ENCODE results near the gene IL17C. TPM values are rescaled to one million over a fixed set of nuclear protein-coding genes. Genes with fewer than 3 reads are reported as not detected.

IL17C gene
- total RNA-seq, 1 donor from 2014 or later = not detected

DNA sequence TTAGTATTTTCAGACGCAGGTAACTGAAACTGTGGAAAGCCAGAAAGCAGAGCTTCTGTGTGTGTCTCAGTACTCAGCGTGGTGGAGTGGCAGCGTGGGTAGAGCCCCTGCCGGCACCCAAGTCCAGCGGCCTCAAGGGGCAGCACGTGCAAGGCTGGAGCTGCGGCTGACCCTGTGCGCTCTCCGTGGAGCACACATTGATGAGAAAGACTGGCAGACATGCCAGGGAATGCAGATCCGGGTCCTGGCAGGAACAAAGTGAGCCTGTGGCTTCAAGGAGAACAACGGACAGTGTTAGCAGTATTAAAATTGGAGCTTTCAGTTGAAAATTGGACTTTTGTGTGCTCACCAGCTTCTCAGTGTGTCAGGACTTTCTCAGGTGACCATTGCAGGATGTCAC lies 44.9 kb upstream of the IL17C start:
- Histone ChIP-seq H3K27ac (no peak overlapping the region), H3K4me1 (no peaks in the 10 kb centered on the region), H3K4me3 (no peak overlapping the region), H3K27me3 (no peaks in the 10 kb centered on the region), H3K9me3 (no peaks in the 10 kb centered on the region), H3K36me3 (peaks cover 25% of the 10 kb centered on the region)
- intact Hi-C loops (cut with DNase I) = no loop called here
- TF ChIP-seq, protein P1, sequence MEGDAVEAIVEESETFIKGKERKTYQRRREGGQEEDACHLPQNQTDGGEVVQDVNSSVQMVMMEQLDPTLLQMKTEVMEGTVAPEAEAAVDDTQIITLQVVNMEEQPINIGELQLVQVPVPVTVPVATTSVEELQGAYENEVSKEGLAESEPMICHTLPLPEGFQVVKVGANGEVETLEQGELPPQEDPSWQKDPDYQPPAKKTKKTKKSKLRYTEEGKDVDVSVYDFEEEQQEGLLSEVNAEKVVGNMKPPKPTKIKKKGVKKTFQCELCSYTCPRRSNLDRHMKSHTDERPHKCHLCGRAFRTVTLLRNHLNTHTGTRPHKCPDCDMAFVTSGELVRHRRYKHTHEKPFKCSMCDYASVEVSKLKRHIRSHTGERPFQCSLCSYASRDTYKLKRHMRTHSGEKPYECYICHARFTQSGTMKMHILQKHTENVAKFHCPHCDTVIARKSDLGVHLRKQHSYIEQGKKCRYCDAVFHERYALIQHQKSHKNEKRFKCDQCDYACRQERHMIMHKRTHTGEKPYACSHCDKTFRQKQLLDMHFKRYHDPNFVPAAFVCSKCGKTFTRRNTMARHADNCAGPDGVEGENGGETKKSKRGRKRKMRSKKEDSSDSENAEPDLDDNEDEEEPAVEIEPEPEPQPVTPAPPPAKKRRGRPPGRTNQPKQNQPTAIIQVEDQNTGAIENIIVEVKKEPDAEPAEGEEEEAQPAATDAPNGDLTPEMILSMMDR (IDR thresholded peaks at IDR 0.05) = no peak
- DNase-seq (no peak), ATAC-seq (no peak)

DNA sequence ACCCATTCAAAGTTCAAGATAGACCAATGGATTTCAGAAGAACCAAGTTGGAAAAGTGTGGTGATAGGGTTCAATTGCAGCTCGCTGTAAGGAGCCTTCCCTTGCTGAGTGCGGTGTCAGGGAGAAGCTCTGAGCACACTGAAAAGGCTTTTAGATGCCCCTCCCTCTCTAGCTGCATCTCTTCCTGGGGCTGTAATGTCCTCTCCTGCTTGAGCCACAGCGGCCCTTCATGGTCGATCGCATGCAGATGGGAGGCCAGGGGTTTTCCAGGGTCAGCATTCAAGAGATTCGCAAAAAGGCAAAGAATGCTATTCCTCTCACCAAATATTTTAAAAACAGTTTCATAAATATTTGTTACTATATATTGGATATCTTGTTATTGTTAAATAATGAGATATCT lies 44.5 kb upstream of the IL17C start:
- ATAC-seq (no peak), DNase-seq (no peak)
- Histone ChIP-seq H3K27me3 (no peaks in the 10 kb centered on the region), H3K27ac (no peak overlapping the region), H3K36me3 (peaks cover 25% of the 10 kb centered on the region), H3K4me1 (no peaks in the 10 kb centered on the region), H3K9me3 (no peaks in the 10 kb centered on the region), H3K4me3 (no peak overlapping the region)
- TF ChIP-seq, protein P1 (IDR thresholded peaks at IDR 0.05) = no peak
- intact Hi-C loops (cut with DNase I) = no loop called here

DNA sequence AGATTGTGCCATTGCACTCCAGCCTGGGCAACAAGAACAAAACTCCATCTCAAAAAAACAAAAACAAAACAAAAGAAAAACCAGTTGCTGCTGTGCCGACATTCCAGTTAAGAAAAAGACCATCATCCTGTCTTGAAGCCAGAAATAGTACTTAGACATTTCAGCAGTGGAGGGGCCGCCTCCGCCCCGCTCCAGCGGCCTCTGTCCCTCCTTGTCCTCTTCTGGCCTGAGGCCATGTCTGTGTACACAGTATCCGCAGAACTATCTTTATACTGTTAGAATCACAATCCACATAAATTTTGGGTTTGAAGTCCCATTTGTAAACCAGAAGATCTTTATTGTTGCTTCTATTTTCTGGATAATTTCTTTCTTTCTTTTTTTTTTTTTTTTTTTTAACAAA lies 43.3 kb upstream of the IL17C start:
- Histone ChIP-seq H3K4me3 (no peak overlapping the region), H3K4me1 (peaks cover 10% of the 10 kb centered on the region), H3K27me3 (no peaks in the 10 kb centered on the region), H3K36me3 (peaks cover 25% of the 10 kb centered on the region), H3K27ac (no peak overlapping the region), H3K9me3 (no peaks in the 10 kb centered on the region)
- DNase-seq = no peak
- TF ChIP-seq, protein P1 (IDR thresholded peaks at IDR 0.05) = no peak
- intact Hi-C loops (cut with DNase I) = no loop called here
- ATAC-seq = no peak

DNA sequence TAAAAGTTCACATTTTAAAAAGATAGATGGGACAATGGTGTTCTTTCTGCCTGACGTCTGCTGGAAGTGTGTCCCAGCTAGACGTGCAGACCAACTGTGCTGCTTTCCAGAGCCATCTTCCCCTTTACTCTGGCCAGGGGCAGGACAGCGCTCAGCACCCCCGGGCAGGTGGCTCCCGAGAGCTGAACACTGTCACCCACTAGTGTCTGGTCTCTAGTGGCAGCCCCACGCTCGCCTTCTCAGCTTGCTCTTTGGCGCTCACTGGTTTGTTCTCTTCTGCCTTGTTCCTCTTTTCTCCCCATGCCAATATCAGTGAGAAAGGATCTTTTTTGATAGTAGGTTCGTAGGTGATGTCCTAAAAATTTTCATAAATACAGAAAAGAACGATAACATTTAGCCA lies 42.5 kb upstream of the IL17C start:
- Histone ChIP-seq H3K9me3 (no peaks in the 10 kb centered on the region), H3K4me3 (no peak overlapping the region), H3K27me3 (no peaks in the 10 kb centered on the region), H3K36me3 (peaks cover 30% of the 10 kb centered on the region), H3K4me1 (peaks cover 18% of the 10 kb centered on the region), H3K27ac (no peak overlapping the region)
- DNase-seq (no peak), ATAC-seq (no peak)
- TF ChIP-seq, protein P1 (IDR thresholded peaks at IDR 0.05) = no peak
- intact Hi-C loops (cut with DNase I) = no loop called here

DNA sequence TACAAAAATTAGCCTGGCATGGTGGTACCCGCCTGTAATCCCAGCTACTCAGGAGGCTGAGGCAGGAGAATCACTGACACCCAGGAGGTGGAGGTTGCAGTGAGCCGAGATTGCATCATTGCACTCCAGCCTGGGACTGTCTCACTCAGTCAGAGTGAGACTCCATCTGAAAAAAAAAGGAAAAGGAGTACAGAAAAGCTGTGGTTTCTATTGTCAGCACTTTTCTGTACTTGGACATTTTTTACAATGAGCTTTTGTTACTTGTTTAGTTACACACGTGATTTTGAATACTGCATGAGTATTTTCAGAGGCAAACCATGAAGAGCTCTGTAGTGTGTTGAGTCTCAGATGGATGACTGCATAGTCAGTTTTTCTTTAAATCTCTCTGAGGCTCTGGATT lies 41.9 kb upstream of the IL17C start:
- TF ChIP-seq, protein P1 (IDR thresholded peaks at IDR 0.05) = no peak
- intact Hi-C loops (cut with DNase I) = no loop called here
- ATAC-seq (no peak), DNase-seq (no peak)
- H3K4me3 ChIP-seq = no peak overlapping the region
- H3K27me3 ChIP-seq = no peaks in the 10 kb centered on the region
- H3K36me3 ChIP-seq = peaks cover 33% of the 10 kb centered on the region
- H3K9me3 ChIP-seq = no peaks in the 10 kb centered on the region
- no peak overlapping the region for H3K27ac ChIP-seq
- peaks cover 21% of the 10 kb centered on the region for H3K4me1 ChIP-seq

DNA sequence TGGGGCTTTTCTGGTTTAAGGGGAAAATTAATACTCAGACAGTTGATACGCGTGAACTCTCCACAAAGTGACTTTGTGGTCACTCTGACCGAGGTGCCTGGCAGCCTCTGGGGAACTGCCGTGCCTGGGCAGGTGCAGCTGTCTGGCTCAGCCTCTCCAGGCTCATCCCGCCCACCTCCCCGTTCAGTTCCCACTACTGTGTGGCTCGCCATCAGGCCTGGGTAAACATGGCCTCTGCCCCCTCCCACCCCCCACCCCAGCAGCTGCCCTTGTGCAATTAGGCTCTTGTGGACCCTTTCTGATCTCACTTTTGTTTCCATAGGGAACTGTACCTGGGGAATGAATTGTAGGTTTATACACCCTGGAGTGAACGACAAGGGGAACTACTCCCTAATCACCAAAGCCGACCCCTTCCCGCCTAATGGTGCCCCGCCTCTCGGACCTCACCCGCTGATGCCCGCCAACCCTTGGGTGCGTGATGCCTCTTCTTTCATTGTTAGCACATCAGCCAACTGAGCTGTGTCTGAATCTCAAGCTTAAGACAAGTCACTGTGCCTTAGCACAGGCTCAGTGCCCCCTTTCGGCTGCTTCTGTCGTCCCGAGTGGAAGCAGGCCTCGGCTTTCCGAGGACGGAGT lies 40.4 kb upstream of the IL17C start:
- intact Hi-C loops (cut with DNase I) = no loop called here
- peaks cover 21% of the 10 kb centered on the region for H3K4me1 ChIP-seq
- H3K9me3 ChIP-seq = no peaks in the 10 kb centered on the region
- no peak overlapping the region for H3K4me3 ChIP-seq
- peak overlapping the region; percentile 73 for H3K27ac ChIP-seq
- ATAC-seq (no peak), DNase-seq (no peak)
- TF ChIP-seq, protein P1 (IDR thresholded peaks at IDR 0.05) = no peak
- H3K27me3 ChIP-seq = no peaks in the 10 kb centered on the region
- H3K36me3 ChIP-seq = peaks cover 38% of the 10 kb centered on the region

Measured in upper lobe of right lung (tissue), 1 donor.